HFFc6 (cell line): Measurements from ENCODE around the gene PTGES3L. TPM values are rescaled to one million over a fixed set of nuclear protein-coding genes. Genes with fewer than 3 reads are reported as not detected.

ENCODE experiments used
- DNase-seq: peaks from one replicate; pipeline ENCODE4 v3.0.0-alpha.2; 2018
- H3K27ac Mint-ChIP-seq: 2 replicates; pipeline ENCODE4 v1.8.0; 2020; ENCODE audit warnings: mild to moderate bottlenecking, mixed read lengths
- H3K27me3 Mint-ChIP-seq: 2 replicates; pipeline ENCODE4 v1.8.0; 2021; ENCODE audit warnings: mild to moderate bottlenecking, moderate library complexity, mixed read lengths; ENCODE audit not compliant: insufficient read depth
- H3K36me3 Mint-ChIP-seq: 2 replicates; pipeline ENCODE4 v1.8.0; 2021; ENCODE audit warnings: low read depth, mixed read lengths
- H3K4me1 Mint-ChIP-seq: 2 replicates; pipeline ENCODE4 v1.8.0; 2020; ENCODE audit warnings: low read depth, mixed read lengths
- H3K4me3 Mint-ChIP-seq: 2 replicates; pipeline ENCODE4 v1.8.0; 2020; ENCODE audit warnings: mild to moderate bottlenecking, moderate library complexity, mixed read lengths
- H3K9me3 Mint-ChIP-seq: 2 replicates; pipeline ENCODE4 v1.8.0; 2020; ENCODE audit warnings: mild to moderate bottlenecking, mixed read lengths
- long read RNA-seq: library from polyadenylated mRNA; unstranded; transcript quantifications from one replicate; pipeline ENCODE4 v2.0.0, GENCODE V29; 2019
- total RNA-seq, 6 experiments: library from RNA; stranded (reverse); fragmentation: NEBNext Ultra II Directional; extraction: Animal tissue kit (Norgen Biotek cat#: 25700); gene quantifications; 2 replicates in 1 of 6; 3 replicates in 5 of 6; pipeline ENCODE4 v1.2.3, GENCODE V29; 2021
- TF ChIP-seq, protein P1 (sequence below): fragments of 200-600 bp; sonication (generic); IDR thresholded peaks from 2 replicates; pipeline ENCODE4 v1.5.0; 2021; ENCODE audit warnings: antibody characterized with exemption, mild to moderate bottlenecking

The PTGES3L gene
- total RNA-seq, result 1 to 10 TPM in 4 of 6 experiments, under 1 TPM in 2; 0.87 to 1.3 (median 1.1) TPM
- long read RNA-seq, partial matches to known transcripts, result 0 of 1 reads
- long read RNA-seq, other reads (novel, unspliced or antisense), result 0 of 1 reads

- Mint-ChIP-seq H3K4me3 (peak within 1 kb of the TSS; percentile 93), H3K36me3 (peaks cover 11% of the 10 kb centered on the region), H3K4me1 (peaks cover 31% of the 10 kb centered on the region), H3K27ac (peak within 1 kb of the TSS; percentile 88), H3K27me3 (peaks cover 3% of the 10 kb centered on the region), H3K9me3 (no peaks in the 10 kb centered on the region)
- DNase-seq, result peak; percentile 38
- TF ChIP-seq, protein P1, sequence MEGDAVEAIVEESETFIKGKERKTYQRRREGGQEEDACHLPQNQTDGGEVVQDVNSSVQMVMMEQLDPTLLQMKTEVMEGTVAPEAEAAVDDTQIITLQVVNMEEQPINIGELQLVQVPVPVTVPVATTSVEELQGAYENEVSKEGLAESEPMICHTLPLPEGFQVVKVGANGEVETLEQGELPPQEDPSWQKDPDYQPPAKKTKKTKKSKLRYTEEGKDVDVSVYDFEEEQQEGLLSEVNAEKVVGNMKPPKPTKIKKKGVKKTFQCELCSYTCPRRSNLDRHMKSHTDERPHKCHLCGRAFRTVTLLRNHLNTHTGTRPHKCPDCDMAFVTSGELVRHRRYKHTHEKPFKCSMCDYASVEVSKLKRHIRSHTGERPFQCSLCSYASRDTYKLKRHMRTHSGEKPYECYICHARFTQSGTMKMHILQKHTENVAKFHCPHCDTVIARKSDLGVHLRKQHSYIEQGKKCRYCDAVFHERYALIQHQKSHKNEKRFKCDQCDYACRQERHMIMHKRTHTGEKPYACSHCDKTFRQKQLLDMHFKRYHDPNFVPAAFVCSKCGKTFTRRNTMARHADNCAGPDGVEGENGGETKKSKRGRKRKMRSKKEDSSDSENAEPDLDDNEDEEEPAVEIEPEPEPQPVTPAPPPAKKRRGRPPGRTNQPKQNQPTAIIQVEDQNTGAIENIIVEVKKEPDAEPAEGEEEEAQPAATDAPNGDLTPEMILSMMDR, result no peak
Measured at GRCh38 chr17:42979511-42980273, at the start of gene PTGES3L. Gene PTGES3L, minus strand, starts transcription at chr17:42980080. Its CDS starts 27 bp downstream, at chr17:42980053.

DNA sequence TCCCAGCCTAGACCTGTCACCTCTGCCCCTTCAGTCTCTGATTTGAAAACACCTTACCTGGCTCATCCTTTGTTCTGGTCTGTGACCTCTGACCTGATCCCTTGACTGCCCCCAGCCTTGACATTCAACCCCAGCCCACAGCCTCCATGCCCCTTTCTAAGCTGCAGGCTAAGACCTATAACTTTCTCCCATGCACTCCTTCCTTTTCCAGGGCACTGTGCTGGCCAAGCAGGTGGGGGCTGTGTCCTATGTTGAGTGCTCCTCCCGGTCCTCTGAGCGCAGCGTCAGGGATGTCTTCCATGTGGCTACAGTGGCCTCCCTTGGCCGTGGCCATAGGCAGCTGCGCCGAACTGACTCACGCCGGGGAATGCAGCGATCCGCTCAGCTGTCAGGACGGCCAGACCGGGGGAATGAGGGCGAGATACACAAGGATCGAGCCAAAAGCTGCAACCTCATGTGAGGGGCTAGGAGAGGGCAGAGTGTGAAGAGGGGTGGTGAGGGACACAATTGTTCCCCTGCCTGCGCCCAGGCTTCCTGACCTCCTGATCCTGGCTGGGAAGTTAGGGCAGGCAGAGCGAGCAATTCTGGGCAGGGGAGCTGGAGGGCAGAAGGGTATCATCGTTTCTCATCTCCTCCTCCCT is 48.5 kb upstream of the PTGES3L start:
- TF ChIP-seq, protein P1, result no peak
- no peaks in the 10 kb centered on the region for H3K9me3 Mint-ChIP-seq
- H3K4me1 Mint-ChIP-seq, result peaks cover 10% of the 10 kb centered on the region
- peaks cover 7% of the 10 kb centered on the region for H3K27me3 Mint-ChIP-seq
- no peak for DNase-seq
- H3K27ac Mint-ChIP-seq, result no peak overlapping the region
- H3K4me3 Mint-ChIP-seq, result no peak overlapping the region
- H3K36me3 Mint-ChIP-seq, result no peaks in the 10 kb centered on the region

DNA sequence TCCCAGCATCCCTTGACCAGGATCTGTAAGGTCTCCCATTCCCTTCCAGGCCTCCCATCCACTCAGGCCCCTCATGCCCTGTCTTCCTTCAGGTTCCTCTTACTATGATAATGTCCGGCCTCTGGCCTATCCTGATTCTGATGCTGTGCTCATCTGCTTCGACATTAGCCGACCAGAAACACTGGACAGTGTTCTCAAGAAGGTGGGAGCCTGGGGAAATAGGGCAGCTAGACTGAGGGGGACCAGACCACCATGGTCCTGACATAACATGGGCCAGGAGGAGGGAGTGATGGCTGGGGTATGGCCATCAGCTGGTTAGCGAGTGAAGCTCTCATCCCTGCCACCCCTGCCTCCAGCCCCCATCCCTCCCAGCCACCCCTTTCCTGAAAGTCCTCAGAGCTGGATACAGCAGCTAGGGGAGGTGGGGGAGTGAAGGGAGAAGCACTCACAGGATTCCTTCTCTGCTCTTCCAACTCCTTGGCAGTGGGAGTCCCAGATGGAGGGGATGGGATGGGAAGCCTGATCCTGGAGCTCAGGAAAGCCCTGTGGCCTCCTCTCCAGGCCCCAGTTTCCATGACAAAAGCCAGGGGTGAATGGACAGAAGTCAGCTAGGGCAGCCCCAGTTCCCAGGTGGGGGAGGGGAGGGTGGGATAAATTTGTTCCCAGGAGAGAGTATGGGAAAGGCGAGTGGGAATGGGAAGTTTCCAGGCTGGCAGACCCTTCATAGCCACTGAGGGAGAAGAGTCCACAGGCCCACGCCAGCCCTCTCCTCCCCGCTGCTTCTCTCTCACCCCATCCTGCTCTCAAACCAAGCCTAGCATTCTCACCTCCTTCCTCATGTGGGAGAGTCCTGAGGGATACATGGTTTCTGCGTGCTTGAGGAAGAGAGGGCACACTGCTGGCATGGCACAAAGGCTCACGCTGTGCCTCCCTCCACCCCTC is 47.5 kb upstream of the PTGES3L start:
- DNase-seq, result no peak
- H3K27me3 Mint-ChIP-seq, result peaks cover 7% of the 10 kb centered on the region
- H3K4me3 Mint-ChIP-seq, result no peak overlapping the region
- H3K27ac Mint-ChIP-seq, result no peak overlapping the region; the same call in 1 of the 2 replicates
- H3K9me3 Mint-ChIP-seq, result no peaks in the 10 kb centered on the region
- TF ChIP-seq, protein P1, result no peak; the same call in 1 of the 2 replicates
- peaks cover 10% of the 10 kb centered on the region for H3K4me1 Mint-ChIP-seq
- no peaks in the 10 kb centered on the region for H3K36me3 Mint-ChIP-seq

- Mint-ChIP-seq H3K27ac (no peak overlapping the region), H3K36me3 (no peaks in the 10 kb centered on the region), H3K9me3 (no peaks in the 10 kb centered on the region), H3K4me1 (peaks cover 10% of the 10 kb centered on the region), H3K27me3 (peaks cover 7% of the 10 kb centered on the region), H3K4me3 (no peak overlapping the region)
- DNase-seq, result no peak
- TF ChIP-seq, protein P1, result peak; percentile 20; the same call in 1 of the 2 replicates
Measured at GRCh38 chr17:43026595-43026994, 46.7 kb upstream of the PTGES3L start.
